Ascending aorta (tissue), 2 donors: ENCODE measurements around the gene CYB5B. TPM values are rescaled to one million over a fixed set of nuclear protein-coding genes. Genes with fewer than 3 reads are reported as not detected.
A peak's percentile ranks its signal among the peaks of the same experiment; 100 is the strongest.

ENCODE experiments used
- DNase-seq, 2 donors: peaks; one replicate each; pipeline ENCODE4 v3.0.0-alpha.2; 2019; ENCODE audit warnings: low spot score in 2 of 2
- H3K27ac ChIP-seq, 2 donors: fragments of 200-600 bp; sonication (generic); one replicate each; pipeline ENCODE4 v1.5.1; 2016 to 2017; ENCODE audit warnings: mild to moderate bottlenecking in 1 of 2
- H3K27me3 ChIP-seq: fragments of 200-600 bp; sonication (generic); one replicate; pipeline ENCODE4 v1.5.1; 2017
- H3K36me3 ChIP-seq, 2 donors: fragments of 200-600 bp; sonication (generic); one replicate each; pipeline ENCODE4 v1.5.1; 2016
- H3K4me1 ChIP-seq, 2 donors: fragments of 200-600 bp; sonication (generic); one replicate each; pipeline ENCODE4 v1.5.1; 2016 to 2017; ENCODE audit warnings: mild to moderate bottlenecking in 1 of 2
- H3K4me3 ChIP-seq, 2 donors: fragments of 200-600 bp; sonication (generic); one replicate each; pipeline ENCODE4 v1.5.1; 2016 to 2017; ENCODE audit warnings: mild to moderate bottlenecking in 1 of 2
- H3K9me3 ChIP-seq, 2 donors: fragments of 200-600 bp; sonication (generic); one replicate each; pipeline ENCODE4 v1.5.1; 2016
- CTCF ChIP-seq, 3 experiments: fragments of 200-600 bp in 2 of 3; fragments of 450-650 bp in 1 of 3; sonication (generic) in 2 of 3; IDR thresholded peaks; one replicate each; pipeline ENCODE4 v1.5.1; 2016 to 2019; ENCODE audit warnings: antibody characterized with exemption in 3 of 3, mild to moderate bottlenecking in 1 of 3, moderate library complexity in 1 of 3
- intact Hi-C: fragments of 100-400 bp; cut with DNase I; formaldehyde crosslinking; loops from one replicate; pipeline ENCODE4 v1.15.1; 2023
- total RNA-seq: library from RNA; depleted of rRNA; stranded (reverse); fragments of >200 nt; gene quantifications from one replicate; pipeline ENCODE4 v1.1.0, GENCODE V29; 2016

CYB5B gene
- total RNA-seq, 1 donor from 2014 or later: 19.2 TPM

DNA sequence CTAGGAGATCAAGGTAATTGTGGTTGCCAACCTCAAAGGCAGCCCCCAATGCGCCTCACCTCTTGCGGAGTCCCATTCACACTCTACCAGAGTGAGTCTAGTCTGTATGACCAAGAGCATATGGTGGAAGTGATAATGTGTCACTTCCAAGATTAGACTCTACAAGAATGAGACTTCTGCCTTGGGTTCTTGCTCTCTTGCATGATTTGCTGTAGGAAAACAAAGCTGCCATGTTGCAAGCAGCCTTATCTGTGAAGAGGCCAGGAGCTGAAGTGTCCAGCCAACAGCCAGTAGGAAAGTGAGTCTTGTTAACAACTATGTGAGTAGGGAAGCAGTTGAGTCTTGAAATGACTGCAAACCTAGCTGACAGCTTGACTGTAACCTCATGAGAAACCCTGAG is 42.0 kb upstream of the CYB5B start:
- peaks cover 15 to 63% of the 10 kb centered on the region in 2 donors for H3K36me3 ChIP-seq
- H3K9me3 ChIP-seq: no peaks in the 10 kb centered on the region
- DNase-seq: no peak
- no peaks in the 10 kb centered on the region for H3K27me3 ChIP-seq
- intact Hi-C loops: no loop called here
- H3K4me3 ChIP-seq: no peak overlapping the region
- peaks cover 0 to 13% of the 10 kb centered on the region in 2 donors for H3K4me1 ChIP-seq
- no peak for TF ChIP-seq CTCF (IDR thresholded peaks at IDR 0.05)
- no peak overlapping the region for H3K27ac ChIP-seq

- TF ChIP-seq CTCF (IDR thresholded peaks at IDR 0.05): no peak
- H3K27ac ChIP-seq: peak overlapping the region; percentile 94 to 96
- H3K4me1 ChIP-seq: peaks cover 0 to 13% of the 10 kb centered on the region in 2 donors
- peak overlapping the region; percentile 79 to 95 for H3K4me3 ChIP-seq
- intact Hi-C loops: loop anchor here (2.0 kb wide), 1 partner anchor 54 kb away; the partner anchor contains the start of gene PDF
- no peaks in the 10 kb centered on the region for H3K27me3 ChIP-seq
- peaks cover 0 to 40% of the 10 kb centered on the region in 2 donors for H3K36me3 ChIP-seq
- DNase-seq: no peak
- H3K9me3 ChIP-seq: no peaks in the 10 kb centered on the region
These were observed 39.4 kb upstream of the CYB5B start for GRCh38 chr16:69384974-69385373.

DNA sequence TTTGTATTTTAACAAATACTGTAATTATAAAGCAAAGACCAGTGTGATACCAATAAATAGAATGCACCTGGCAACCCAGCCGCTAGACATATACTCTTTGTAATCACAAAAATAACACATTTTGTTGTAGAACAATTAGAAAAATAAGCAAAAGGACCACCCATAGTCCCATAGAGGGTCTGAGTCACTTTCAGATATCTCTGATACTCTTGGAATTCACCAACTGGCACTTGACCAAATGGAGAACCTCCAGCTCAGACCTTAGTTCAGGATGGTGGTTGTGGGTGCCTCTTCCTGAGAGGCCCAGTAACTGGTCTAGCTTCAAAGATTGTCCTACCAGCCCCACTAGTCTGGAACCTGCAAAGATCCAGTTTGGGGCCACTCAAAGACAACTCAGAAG is 37.8 kb upstream of the CYB5B start:
- Histone ChIP-seq H3K9me3 (no peaks in the 10 kb centered on the region), H3K4me3 (peak overlapping the region; percentile 79 to 95), H3K36me3 (peaks cover 0 to 25% of the 10 kb centered on the region in 2 donors), H3K4me1 (peaks cover 0 to 13% of the 10 kb centered on the region in 2 donors), H3K27me3 (no peaks in the 10 kb centered on the region), H3K27ac (peak overlapping the region in 1 of 2 donors; percentile 94)
- intact Hi-C loops: no loop called here
- no peak for TF ChIP-seq CTCF (IDR thresholded peaks at IDR 0.05)
- DNase-seq: no peak

- no peak for TF ChIP-seq CTCF (IDR thresholded peaks at IDR 0.05)
- H3K9me3 ChIP-seq: no peaks in the 10 kb centered on the region
- no peak for DNase-seq
- intact Hi-C loops: loop anchor here (10.0 kb wide), 1 partner anchor 251 kb away; no protein-coding TSS in a partner anchor
- H3K27me3 ChIP-seq: no peaks in the 10 kb centered on the region
- H3K27ac ChIP-seq: no peak overlapping the region
- H3K36me3 ChIP-seq: no peaks in the 10 kb centered on the region
- peaks cover 0 to 10% of the 10 kb centered on the region in 2 donors for H3K4me1 ChIP-seq
- no peak overlapping the region for H3K4me3 ChIP-seq
These were observed 30.2 kb upstream of the CYB5B start for GRCh38 chr16:69393898-69394849.

DNA sequence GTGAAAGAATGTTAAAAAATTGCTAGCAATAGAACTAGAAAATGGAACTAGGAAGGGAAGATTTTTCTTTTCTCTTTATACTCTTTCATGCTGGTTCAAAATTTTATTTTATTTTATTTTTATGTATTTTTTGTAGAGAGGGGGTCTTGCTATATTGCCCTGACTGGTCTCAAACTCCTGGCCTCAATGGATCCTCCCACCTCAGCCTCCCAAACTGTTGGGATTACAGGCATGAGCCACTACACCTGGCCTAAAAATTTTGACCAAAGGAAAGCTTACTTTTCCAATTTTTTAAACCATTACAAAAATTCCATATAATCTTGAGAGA is 28.6 kb upstream of the CYB5B start:
- TF ChIP-seq CTCF (IDR thresholded peaks at IDR 0.05): no peak
- H3K4me3 ChIP-seq: no peak overlapping the region
- H3K4me1 ChIP-seq: peaks cover 0 to 10% of the 10 kb centered on the region in 2 donors
- no peak for DNase-seq
- H3K9me3 ChIP-seq: no peaks in the 10 kb centered on the region
- no peaks in the 10 kb centered on the region for H3K36me3 ChIP-seq
- H3K27ac ChIP-seq: peak overlapping the region in 1 of 2 donors; percentile 45
- intact Hi-C loops: loop anchor here (1.0 to 10.0 kb wide), 5 partner anchors 29 to 358 kb away; partner anchors contain the start of genes CYB5B and NOB1
- no peaks in the 10 kb centered on the region for H3K27me3 ChIP-seq
